Measurements from ENCODE around the gene ATP9A.

GRCh38 chr20:51571460-51571794 lies 196.8 kb downstream of the ATP9A start:
- TF ChIP-seq CTCF (IDR thresholded peaks at IDR 0.05; ENCODE audit: control extremely low read depth in 1 of 3, insufficient read depth in 1 of 3, low read depth in 1 of 3, low read length in 3 of 3) (no peak), NRF1 (IDR thresholded peaks at IDR 0.05; ENCODE audit: low read depth, low read length) (no peak), ZNF274 (IDR thresholded peaks at IDR 0.05; ENCODE audit: borderline replicate concordance, extremely low read depth, low read length) (no peak), POLR2A (IDR thresholded peaks at IDR 0.05; ENCODE audit: control extremely low read depth in 1 of 2, low read depth in 2 of 2, low read length in 2 of 2) (no peak), POLR2AphosphoS5 (IDR thresholded peaks at IDR 0.05; ENCODE audit: low read depth, low read length) (no peak), MAFK (IDR thresholded peaks at IDR 0.05; ENCODE audit: low read depth, low read length) (no peak), BACH1 (IDR thresholded peaks at IDR 0.05; ENCODE audit: low read length) (no peak), JUN (IDR thresholded peaks at IDR 0.05; ENCODE audit: low read depth, low read length) (no peak), EZH2 (IDR thresholded peaks at IDR 0.05; ENCODE audit: low read depth, low read length, severe bottlenecking) (no peak), USF2 (IDR thresholded peaks at IDR 0.05; ENCODE audit: low read length) (no peak), SRF (IDR thresholded peaks at IDR 0.05; ENCODE audit: low read depth, low read length) (no peak), EP300 (IDR thresholded peaks at IDR 0.05; ENCODE audit: borderline replicate concordance in 1 of 2, low read depth in 2 of 2, low read length in 2 of 2) (no peak), SP1 (IDR thresholded peaks at IDR 0.05; ENCODE audit: low read depth, low read length) (no peak), TBP (IDR thresholded peaks at IDR 0.05; ENCODE audit: low read depth, low read length) (no peak)

Measured in H1 (cell line).